ENCODE data around the gene METTL26. TPM values are rescaled to one million over a fixed set of nuclear protein-coding genes. Genes with fewer than 3 reads are reported as not detected.

Gene METTL26
- total and polyA plus RNA-seq, 8 donors = 18.8 to 130 (median 27.2) TPM

GRCh38 chr16:626787-627453 is 9.2 kb downstream of the METTL26 start:
- FAIRE-seq = no peak
- Histone ChIP-seq H3K27me3 (no peaks in the 10 kb centered on the region), H3K4me3 (no peak overlapping the region), H3K36me3 (peaks cover 0 to 35% (median 11%) of the 10 kb centered on the region in 3 donors), H3K27ac (no peak overlapping the region), H3K4me1 (peaks cover 3 to 6% (median 5%) of the 10 kb centered on the region in 3 donors), H3K9me3 (no peaks in the 10 kb centered on the region)
- no peak for ATAC-seq
- intact Hi-C loops (cut with DNase I) = no loop called here
- DNase-seq = no peak
- WGBS, 2 donors = 92 to 95% methylated on average over 29 of the region's 29 CpGs
- TF ChIP-seq CTCF (IDR thresholded peaks at IDR 0.05) = no peak

DNA sequence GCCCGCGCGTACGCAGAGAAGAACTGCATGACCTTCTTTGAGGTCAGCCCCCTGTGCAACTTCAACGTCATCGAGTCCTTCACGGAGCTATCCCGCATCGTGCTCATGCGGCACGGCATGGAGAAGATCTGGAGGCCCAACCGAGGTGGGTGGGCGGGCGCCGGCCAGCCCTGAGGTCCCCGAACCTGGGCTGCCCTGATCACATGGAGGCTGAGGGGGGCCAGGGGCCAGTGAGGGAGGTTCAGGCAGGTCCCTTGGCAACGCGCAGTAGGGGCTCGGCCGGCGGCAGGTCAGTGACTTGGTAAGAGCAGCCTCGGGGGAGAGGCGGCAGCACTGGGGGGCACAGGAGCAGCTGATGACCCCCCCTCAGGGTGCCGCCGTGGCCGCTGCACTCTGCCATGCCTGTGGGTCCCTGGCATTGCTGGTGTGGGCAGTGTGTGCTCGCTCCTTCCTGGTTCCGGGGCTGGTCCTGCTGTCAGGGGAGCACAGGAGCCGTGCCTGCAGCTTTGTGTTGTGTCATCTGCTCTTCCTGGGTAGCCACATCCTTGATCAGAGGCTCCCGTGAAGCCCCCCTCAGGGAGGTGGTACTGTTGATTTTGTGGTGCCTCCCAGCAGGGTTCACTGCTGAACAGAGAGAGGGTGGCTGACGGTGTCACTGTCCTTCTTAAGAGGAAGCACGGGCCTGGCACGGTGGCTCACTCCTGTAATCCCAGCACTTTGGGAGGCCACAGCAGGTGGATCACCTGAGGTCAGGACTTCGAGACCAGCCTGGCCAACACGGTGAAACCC is 9.9 kb downstream of the METTL26 start:
- H3K27ac ChIP-seq = no peak overlapping the region
- TF ChIP-seq CTCF (IDR thresholded peaks at IDR 0.05) = no peak
- WGBS, 2 donors = 93 to 95% methylated on average over 33 to 35 of the region's 35 CpGs
- peaks cover 0 to 35% (median 11%) of the 10 kb centered on the region in 3 donors for H3K36me3 ChIP-seq
- no peaks in the 10 kb centered on the region for H3K27me3 ChIP-seq
- intact Hi-C loops (cut with DNase I) = no loop called here
- no peaks in the 10 kb centered on the region for H3K9me3 ChIP-seq
- no peak for DNase-seq
- H3K4me1 ChIP-seq = peaks cover 1 to 4% (median 4%) of the 10 kb centered on the region in 3 donors
- ATAC-seq = no peak
- no peak for FAIRE-seq
- no peak overlapping the region for H3K4me3 ChIP-seq

GRCh38 chr16:625117-625976 is 10.8 kb downstream of the METTL26 start:
- WGBS, 2 donors = 94% methylated on average over 35 to 37 of the region's 37 CpGs
- intact Hi-C loops (cut with DNase I) = no loop called here
- ATAC-seq = no peak
- H3K4me1 ChIP-seq = no peaks in the 10 kb centered on the region
- peaks cover 0 to 35% (median 11%) of the 10 kb centered on the region in 3 donors for H3K36me3 ChIP-seq
- H3K27me3 ChIP-seq = no peaks in the 10 kb centered on the region
- FAIRE-seq = no peak
- H3K9me3 ChIP-seq = no peaks in the 10 kb centered on the region
- no peak overlapping the region for H3K27ac ChIP-seq
- TF ChIP-seq CTCF (IDR thresholded peaks at IDR 0.05) = no peak
- no peak overlapping the region for H3K4me3 ChIP-seq
- peak in 1 of 6 donors; percentile 75 for DNase-seq

DNA sequence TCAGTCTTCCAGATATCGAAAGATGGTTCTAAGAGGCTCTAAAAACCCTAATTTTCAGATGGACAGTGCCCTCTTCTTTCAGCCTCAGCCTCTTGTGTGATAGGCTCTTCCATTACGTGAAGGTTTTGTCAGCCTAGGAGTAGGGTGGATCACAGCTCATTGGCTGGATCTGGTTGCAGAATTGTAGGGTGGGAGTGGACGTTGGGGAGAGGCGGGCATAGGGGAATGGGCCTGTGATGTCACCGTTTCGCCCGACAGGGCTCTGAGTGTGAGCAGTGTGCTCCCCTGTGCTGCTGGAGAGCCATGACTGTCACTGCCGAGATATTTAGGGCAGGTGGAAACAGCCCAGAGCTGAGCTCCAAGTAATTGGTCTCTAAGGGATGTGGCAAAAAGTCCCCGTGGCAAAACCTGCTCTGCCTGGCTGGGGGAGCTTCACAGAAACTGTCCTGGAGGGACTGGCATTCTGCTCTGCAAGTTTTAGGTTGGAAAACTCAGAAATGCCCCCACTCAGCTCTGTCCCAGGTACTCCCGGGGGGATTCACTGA is 11.5 kb downstream of the METTL26 start:
- Histone ChIP-seq H3K9me3 (no peaks in the 10 kb centered on the region), H3K27ac (no peak overlapping the region), H3K4me3 (no peak overlapping the region), H3K27me3 (no peaks in the 10 kb centered on the region), H3K36me3 (peaks cover 0 to 35% (median 11%) of the 10 kb centered on the region in 3 donors), H3K4me1 (no peaks in the 10 kb centered on the region)
- 85 to 89% methylated on average over 10 of the region's 10 CpGs for WGBS, 2 donors
- intact Hi-C loops (cut with DNase I) = no loop called here
- no peak for ATAC-seq
- no peak for TF ChIP-seq CTCF (IDR thresholded peaks at IDR 0.05)
- FAIRE-seq = no peak
- DNase-seq = no peak
